Kidney (tissue), 14 donors: ENCODE data around the gene TAAR2. TPM values are rescaled to one million over a fixed set of nuclear protein-coding genes. Genes with fewer than 3 reads are reported as not detected.
"Not testable (repeated sequence)": the region's sequence is repeated elsewhere in the genome, so short reads cannot be mapped to it uniquely, and the experiment has no call there.

Experiments
- DNase-seq, 5 donors: peaks; one replicate each; pipeline ENCODE4 v3.0.0-alpha.2; 2013 to 2020
- FAIRE-seq: peaks from 2 replicates; lab custom pipeline; 2012; peaks lifted over from hg19 to GRCh38; lab: Jason Lieb, UNC
- H3K27ac ChIP-seq, 2 donors: one replicate each; pipeline ENCODE4 v1.7.0; 2013; ENCODE audit warnings: low read depth in 2 of 2, low read length in 2 of 2, inconsistent platforms in 1 of 2
- H3K27me3 ChIP-seq: one replicate; pipeline ENCODE4 v1.7.1; 2013; ENCODE audit warnings: low read length, inconsistent platforms; ENCODE audit not compliant: control insufficient read depth, insufficient read depth
- H3K36me3 ChIP-seq, 3 donors: one replicate each; pipeline versions ENCODE4 v1.7.0 to v1.7.1; 2013; ENCODE audit warnings: low read length in 3 of 3, control low read depth in 1 of 3, inconsistent platforms in 1 of 3; ENCODE audit not compliant: insufficient read depth in 3 of 3, control insufficient read depth in 2 of 3
- H3K4me1 ChIP-seq, 3 donors: one replicate each; pipeline versions ENCODE4 v1.7.0 to v1.7.1; 2013; ENCODE audit warnings: low read length in 3 of 3, inconsistent platforms in 1 of 3, low read depth in 1 of 3; ENCODE audit not compliant: control insufficient read depth in 2 of 3, insufficient read depth in 2 of 3
- H3K4me3 ChIP-seq, 3 donors: one replicate each; pipeline versions ENCODE4 v1.7.0 to v1.8.1; 2013; ENCODE audit warnings: low read length in 3 of 3, control low read depth in 1 of 3, inconsistent platforms in 1 of 3
- H3K9ac ChIP-seq, 3 donors: one replicate each; pipeline versions ENCODE4 v1.7.0 to v1.7.1; 2013; ENCODE audit warnings: low read length in 3 of 3, control low read depth in 1 of 3, inconsistent platforms in 1 of 3
- H3K9me3 ChIP-seq, 3 donors: one replicate each; pipeline versions ENCODE4 v1.7.0 to v1.7.1; 2013; ENCODE audit warnings: low read length in 3 of 3, control low read depth in 1 of 3, inconsistent platforms in 1 of 3; ENCODE audit not compliant: control insufficient read depth in 2 of 3, insufficient read depth in 1 of 3
- intact Hi-C: fragments of 100-400 bp; cut with DNase I; formaldehyde crosslinking; loops from one replicate; pipeline ENCODE4 v1.11.1; 2022
- polyA plus RNA-seq: library from polyadenylated mRNA; stranded (reverse); fragments of 350-450 nt; fragmentation: Illumina TruSeq; extraction: RNeasy Lipid Tissue Mini Kit (QIAGEN cat#74804); gene quantifications from one replicate; pipeline ENCODE4 v1.2.3, GENCODE V29; 2014; ENCODE audit warnings: low read depth, low replicate concordance; ENCODE audit not compliant: insufficient read depth
- total RNA-seq: library from RNA; stranded (reverse); fragmentation: NEBNext Ultra II Directional; extraction: Animal tissue kit (Norgen Biotek cat#: 25700); gene quantifications from one replicate; pipeline ENCODE4 v1.2.1, GENCODE V29; 2021
- TF ChIP-seq, protein P1 (sequence below): IDR thresholded peaks from 3 replicates; pipeline ENCODE4 v1.5.1; 2012; ENCODE audit warnings: mild to moderate bottlenecking, moderate library complexity, borderline replicate concordance; ENCODE audit not compliant: insufficient read depth; ENCODE audit errors: extremely low read depth
- donor health status: control.
- donor health status: control.
- donor health status: control.
- donor health status: control.
- donor health status: control.
- donor health status: DM: yes; HTN: yes; CAD: no.
- donor health status: Normal renal cell carcinoma (clear cell type).

TAAR2 gene
- total and polyA plus RNA-seq, 2 donors from 2014 or later, result not detected

DNA sequence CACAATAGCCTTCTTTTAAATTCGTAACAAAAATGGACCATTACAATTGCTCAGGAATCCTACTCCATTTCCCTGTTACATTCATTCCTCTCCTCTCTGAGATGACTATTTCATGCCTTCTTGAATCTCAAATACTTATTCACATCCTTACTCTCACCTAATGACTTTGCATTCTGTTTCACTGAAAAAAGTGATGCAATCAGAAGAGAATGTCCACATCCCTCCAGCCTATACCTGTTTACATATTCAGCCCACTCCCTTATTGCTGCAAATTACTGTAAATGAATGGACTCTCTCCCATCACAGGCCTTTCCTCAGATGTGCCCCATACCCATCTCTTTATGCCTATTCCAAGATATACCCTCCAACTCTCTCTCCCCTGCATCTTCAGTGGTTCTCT, 26.4 kb upstream of the TAAR2 start:
- H3K9ac ChIP-seq, result no peak overlapping the region
- no peaks in the 10 kb centered on the region for H3K27me3 ChIP-seq
- H3K9me3 ChIP-seq, result no peaks in the 10 kb centered on the region
- DNase-seq, result no peak
- FAIRE-seq, result no peak
- no peaks in the 10 kb centered on the region for H3K4me1 ChIP-seq
- H3K36me3 ChIP-seq, result no peaks in the 10 kb centered on the region
- intact Hi-C loops, result no loop called here
- TF ChIP-seq, protein P1, sequence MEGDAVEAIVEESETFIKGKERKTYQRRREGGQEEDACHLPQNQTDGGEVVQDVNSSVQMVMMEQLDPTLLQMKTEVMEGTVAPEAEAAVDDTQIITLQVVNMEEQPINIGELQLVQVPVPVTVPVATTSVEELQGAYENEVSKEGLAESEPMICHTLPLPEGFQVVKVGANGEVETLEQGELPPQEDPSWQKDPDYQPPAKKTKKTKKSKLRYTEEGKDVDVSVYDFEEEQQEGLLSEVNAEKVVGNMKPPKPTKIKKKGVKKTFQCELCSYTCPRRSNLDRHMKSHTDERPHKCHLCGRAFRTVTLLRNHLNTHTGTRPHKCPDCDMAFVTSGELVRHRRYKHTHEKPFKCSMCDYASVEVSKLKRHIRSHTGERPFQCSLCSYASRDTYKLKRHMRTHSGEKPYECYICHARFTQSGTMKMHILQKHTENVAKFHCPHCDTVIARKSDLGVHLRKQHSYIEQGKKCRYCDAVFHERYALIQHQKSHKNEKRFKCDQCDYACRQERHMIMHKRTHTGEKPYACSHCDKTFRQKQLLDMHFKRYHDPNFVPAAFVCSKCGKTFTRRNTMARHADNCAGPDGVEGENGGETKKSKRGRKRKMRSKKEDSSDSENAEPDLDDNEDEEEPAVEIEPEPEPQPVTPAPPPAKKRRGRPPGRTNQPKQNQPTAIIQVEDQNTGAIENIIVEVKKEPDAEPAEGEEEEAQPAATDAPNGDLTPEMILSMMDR, result no peak
- H3K4me3 ChIP-seq, result no peak overlapping the region
- no peak overlapping the region for H3K27ac ChIP-seq

DNA sequence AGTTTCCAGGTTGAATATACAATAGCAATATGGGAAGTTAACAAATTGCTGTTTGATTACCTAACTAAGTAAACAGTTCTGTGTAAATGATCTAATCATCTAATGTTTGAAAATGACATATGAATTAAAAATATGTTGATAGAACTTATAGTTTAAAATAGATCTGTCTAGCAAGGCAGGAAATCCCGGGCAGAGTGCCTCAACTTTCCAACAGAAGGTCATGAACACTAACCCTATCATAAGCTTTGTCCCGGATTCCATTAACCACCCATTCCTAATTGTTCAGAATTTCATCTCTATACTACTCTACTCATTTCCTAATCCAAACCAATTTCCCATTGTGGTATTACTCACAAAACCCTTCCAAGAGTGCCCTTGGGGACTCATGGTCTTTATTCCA, 24.8 kb upstream of the TAAR2 start:
- Histone ChIP-seq H3K27ac (no peak overlapping the region), H3K9ac (no peak overlapping the region), H3K9me3 (no peaks in the 10 kb centered on the region), H3K27me3 (no peaks in the 10 kb centered on the region), H3K36me3 (no peaks in the 10 kb centered on the region), H3K4me1 (no peaks in the 10 kb centered on the region), H3K4me3 (no peak overlapping the region)
- no peak for FAIRE-seq
- TF ChIP-seq, protein P1, result no peak
- no peak for DNase-seq
- intact Hi-C loops, result no loop called here

DNA sequence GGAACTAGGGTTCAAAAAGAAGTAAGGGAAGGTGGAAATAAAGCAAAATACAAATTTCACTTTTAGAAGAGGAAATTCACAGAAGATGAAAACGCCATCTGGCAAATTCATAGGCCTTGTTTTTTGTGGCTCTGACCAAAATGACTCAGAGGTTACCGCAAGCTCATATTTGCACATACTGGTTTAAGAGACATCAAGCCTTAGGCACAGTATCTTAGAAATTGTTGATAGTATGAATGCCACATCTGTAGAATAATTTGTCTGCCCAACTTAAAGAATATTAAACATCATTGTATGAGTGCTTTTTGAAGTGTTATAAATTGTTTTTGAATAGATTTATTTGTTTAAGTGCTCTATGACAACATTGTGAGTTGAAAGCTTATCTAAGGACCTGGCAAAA, 24.3 kb upstream of the TAAR2 start:
- Histone ChIP-seq H3K4me1 (no peaks in the 10 kb centered on the region), H3K27ac (no peak overlapping the region), H3K27me3 (no peaks in the 10 kb centered on the region), H3K9ac (no peak overlapping the region), H3K4me3 (no peak overlapping the region), H3K36me3 (no peaks in the 10 kb centered on the region), H3K9me3 (no peaks in the 10 kb centered on the region)
- TF ChIP-seq, protein P1, result no peak
- intact Hi-C loops, result no loop called here
- DNase-seq (no peak), FAIRE-seq (no peak)

DNA sequence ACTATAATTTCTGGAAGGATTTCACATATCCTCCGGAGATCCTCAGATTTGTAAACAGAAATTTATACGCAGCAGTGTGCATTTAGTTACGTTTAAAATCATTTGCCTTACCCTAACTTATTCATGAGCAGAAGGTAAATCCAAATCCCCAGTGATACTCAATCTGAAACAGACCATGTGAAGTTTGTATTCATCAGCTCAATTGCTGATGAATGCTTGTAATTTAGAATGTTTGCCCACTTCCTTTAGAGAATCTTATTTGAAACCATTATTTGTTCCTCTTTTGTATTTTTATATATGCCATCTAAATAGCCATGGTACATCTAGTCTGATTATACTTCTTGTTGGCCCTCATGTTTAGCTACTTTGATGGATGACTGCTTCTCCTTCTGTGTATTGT, 19.5 kb upstream of the TAAR2 start:
- DNase-seq (no peak), FAIRE-seq (no peak)
- Histone ChIP-seq H3K9ac (no peak overlapping the region), H3K9me3 (no peaks in the 10 kb centered on the region), H3K27me3 (no peaks in the 10 kb centered on the region), H3K4me3 (no peak overlapping the region), H3K36me3 (no peaks in the 10 kb centered on the region), H3K27ac (no peak overlapping the region), H3K4me1 (no peaks in the 10 kb centered on the region)
- TF ChIP-seq, protein P1, result no peak
- intact Hi-C loops, result no loop called here

DNA sequence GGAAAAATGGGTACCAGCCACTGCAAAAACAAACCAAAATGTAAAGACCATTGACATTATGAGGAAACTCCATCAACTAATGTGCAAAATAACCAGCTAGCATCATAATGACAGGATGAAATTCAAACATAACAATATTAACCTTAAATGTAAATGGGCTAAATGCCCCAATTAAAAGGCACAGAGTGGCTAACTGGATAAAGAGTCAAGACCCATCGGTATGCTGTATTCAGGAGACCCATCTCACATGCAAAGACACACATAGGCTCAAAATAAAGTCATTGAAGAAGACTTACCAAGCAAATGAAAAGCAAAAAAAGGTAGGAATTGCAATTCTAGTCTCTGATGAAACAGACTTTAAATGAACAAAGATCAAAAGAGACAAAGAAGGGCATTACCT, 13.1 kb upstream of the TAAR2 start:
- H3K9me3 ChIP-seq, H3K4me1 ChIP-seq, DNase-seq, H3K9ac ChIP-seq, H3K36me3 ChIP-seq, H3K4me3 ChIP-seq, H3K27ac ChIP-seq, intact Hi-C loops, H3K27me3 ChIP-seq, FAIRE-seq: not testable (repeated sequence)

DNA sequence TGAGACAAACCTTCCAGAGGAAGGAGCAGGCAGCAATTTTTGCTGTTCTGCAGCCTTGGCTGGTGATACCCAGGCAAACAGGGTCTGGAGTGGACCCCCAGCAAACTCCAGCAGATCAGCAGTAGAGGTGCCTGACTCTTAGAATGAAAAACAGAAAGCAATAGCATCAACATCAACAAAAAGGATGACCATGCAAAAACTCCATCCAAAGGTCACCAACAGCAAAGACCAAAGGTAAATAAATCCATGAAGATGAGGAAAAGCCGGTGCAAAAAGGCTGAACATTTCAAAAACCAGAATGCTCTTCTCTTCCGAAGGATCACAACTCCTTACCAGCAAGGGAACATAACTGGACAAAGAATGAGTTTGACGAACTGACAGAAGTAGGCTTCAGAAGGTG, 11.8 kb upstream of the TAAR2 start:
- H3K27ac ChIP-seq, H3K4me3 ChIP-seq, H3K9me3 ChIP-seq, DNase-seq, H3K27me3 ChIP-seq, intact Hi-C loops, H3K9ac ChIP-seq, FAIRE-seq, H3K36me3 ChIP-seq, H3K4me1 ChIP-seq: not testable (repeated sequence)
